ENCODE measurements around the gene KHNYN.
A peak's percentile ranks its signal among the peaks of the same experiment; 100 is the strongest.
"Not testable (repeated sequence)": the region's sequence is repeated elsewhere in the genome, so short reads cannot be mapped to it uniquely, and the experiment has no call there.

The KHNYN gene

DNA sequence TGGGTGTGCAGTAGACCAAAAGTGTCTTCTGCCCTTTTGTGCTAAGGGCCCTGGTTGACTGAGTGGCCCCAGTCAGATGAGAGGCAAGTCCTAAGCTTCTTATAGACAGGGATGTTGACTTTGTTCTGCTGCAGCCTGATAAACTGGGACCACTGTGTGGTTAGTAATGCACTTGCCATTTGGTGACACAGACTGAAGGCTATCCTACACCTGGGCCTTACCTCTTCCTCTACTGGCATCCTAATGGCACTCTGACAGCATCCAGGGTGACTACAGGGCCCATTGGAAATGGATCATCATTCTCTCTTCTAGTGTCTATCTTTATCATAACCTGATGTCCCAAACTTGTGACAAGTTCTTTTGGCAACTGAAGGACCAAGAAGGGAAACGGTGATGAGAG is 9.5 kb downstream of the KHNYN start:
- DNase-seq, result no peak

DNA sequence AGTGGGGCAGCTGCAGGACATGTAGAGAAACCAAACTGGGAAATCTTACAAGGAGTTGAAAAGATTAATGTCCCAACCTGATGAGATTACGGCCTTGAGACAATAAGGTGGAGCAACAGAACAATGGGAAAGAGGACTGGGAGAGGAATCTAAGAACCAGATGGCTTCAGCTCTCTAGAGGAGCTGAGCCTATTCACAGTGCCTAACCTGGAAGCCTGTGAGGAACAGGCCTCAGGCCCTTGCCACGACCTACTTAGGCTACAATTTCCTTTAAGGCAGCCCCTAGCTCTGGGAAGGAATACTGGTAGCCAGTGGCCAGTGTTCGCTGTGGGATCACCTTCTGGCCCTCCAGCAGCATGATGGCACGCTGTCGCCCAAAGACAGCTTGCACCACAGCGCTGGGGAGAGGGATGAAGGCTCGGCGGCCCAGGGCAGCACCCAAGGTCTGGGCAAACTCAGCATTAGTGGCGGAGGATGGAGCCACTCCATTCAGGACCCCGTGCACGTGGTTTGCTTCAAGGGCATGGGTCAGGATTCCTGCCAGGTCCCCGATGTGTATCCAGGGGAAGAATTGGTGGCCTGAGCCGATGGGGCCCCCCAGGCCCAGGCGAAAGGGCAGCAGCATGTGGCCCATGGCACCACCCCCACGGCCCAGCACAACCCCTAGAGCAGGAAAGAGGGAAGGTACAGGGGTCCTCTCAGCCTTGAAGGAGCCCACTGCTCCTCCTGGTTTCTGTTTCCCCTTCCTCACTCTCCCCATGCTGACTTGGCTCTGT is 10.3 kb downstream of the KHNYN start:
- DNase-seq, result no peak

DNA sequence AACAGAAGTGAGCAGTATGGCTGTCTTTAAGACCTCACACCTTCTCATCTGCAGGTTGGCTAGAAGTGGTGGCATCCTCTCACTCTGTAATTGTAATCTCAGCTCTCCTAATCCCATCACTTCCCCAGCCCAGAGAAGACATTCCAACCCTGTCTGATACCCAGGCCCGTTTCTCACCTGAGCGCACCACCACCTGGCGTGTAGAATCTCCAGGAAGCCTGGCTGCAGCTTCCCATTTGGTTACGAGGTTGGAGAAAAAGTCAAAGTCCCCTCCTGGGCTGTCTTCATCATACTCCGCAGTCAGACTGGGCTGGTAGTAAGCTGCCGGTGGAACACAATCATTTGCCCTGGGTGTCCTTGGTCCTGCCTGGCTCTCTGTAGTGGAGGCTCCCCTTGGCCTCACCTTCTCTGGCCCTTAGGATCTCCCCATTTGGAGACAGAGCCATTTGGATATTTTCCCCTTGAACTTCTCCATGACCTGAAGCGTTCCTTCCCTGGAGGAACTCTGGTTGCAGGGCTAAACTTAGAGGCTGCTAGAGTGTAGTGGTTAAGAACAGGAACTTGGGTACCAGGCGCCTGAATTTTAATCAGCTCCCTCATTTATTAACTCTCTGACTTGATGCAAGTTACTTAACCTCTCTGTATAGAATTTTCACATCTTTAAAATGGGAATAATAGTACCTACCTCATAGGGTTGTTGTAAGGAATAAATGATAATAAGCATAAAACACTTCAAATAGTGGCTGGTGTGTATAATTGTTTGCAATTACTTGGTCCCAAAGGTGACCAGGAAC is 11.0 kb downstream of the KHNYN start:
- no peak for DNase-seq

DNA sequence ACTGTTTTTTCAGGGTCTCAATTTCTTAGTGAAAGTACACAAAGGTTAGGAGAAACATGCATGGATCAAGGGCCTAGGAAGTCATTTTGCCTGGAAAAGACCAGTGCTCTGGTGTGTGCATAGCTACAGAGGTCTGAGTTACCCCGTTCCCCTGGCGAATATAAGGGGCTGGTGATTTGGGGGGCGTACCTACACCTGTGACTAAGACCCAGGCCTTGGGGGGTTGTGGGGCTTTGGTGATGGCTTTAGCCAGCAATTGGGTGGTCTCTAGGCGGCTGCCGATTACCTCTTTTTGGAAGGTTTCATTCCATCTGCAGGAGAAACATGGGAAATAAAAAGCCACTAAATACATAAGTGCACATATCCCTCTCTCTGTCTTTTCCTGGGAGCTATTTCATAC is 11.7 kb downstream of the KHNYN start:
- no peak for DNase-seq

DNA sequence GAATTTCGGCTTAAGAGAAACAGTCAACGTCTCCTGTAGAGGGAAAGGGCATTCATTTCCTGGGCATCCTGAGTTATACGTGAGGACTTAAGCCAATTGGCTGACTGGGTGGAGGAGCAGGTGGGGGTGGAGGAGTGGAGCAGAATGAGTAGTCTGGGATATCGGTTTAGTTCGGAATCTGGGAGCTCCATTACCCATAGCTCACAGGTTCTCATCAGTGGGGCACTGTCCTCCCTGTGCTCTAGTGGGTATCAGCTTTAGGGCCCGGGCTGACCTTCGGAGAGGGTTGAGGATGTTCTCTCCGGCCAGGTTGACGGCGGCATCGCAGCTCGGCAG is 12.1 kb downstream of the KHNYN start:
- DNase-seq, result peak; percentile 74

DNA sequence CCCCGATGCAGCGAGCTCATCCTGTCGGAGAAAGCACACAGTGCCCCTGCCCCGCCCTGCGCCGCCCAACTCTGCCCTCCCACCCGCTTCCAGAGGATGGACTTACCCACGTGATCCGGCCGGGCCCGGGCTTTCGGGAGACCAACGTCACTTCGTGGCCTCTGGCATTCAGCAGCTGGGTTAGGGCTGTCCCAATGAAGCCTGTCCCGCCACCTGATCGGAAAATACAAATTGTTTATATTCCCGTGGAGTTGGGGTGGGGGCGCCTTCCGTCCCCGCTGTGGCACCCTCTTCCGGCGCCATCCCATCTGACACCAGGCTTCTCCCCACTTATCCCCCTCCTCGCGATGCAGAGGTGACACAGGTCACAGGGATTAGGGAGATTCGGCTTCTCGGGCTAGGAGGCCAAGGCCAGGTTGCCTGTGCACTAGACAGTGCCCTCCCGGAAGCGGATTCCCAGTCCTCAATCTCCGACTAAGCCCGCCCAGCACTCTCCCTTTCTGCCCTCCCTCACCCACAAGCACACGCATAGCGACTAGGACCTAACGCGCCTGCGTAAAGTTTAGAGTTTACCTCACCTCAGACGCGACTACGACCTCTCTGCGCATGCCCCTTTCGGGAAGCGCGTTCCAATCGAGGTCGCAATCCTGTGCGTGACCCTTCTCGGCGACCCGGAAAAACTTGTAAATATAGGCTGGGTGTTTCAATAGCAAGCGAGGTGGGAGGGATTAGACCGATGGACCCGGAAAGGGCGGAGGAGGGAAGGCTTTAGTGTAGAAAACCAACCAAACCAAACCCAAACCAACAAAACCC is 12.7 kb downstream of the KHNYN start, which contains the start of gene SDR39U1:
SDR39U1 (minus strand) TSS at position 537 of the 813 bp plus-strand sequence; CDS start at position 530, 7 bp downstream.
- peak; percentile 99 for DNase-seq

DNA sequence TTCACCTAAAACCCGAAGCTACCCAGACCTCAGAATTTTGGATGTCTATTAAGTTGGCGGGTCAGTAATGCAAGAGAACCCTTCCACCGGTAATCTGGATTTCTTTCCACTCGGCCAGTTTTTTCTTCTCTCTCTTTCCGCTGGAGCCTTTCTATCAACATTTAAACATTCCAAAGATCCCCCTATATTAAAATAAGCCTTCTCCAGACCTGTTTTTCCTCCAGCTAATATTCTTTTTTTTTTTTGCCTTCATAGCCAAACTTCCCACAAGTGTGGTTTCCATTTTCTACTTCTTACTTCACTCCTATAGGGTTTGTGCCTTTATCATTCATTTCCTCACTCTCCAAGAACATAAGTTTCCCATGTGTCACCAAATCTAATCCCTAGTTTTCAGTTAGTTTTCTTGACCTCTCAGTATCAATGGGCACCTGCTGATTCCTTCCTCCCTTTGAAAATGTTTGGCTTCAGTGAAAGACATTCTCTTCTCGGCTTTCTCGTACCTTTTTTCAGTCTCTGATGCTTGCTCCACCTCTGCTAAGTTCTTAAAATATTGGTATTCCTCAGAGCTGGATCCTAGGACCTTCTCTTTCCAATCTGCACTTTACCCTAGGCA is 13.4 kb downstream of the KHNYN start:
- DNase-seq, result no peak

DNA sequence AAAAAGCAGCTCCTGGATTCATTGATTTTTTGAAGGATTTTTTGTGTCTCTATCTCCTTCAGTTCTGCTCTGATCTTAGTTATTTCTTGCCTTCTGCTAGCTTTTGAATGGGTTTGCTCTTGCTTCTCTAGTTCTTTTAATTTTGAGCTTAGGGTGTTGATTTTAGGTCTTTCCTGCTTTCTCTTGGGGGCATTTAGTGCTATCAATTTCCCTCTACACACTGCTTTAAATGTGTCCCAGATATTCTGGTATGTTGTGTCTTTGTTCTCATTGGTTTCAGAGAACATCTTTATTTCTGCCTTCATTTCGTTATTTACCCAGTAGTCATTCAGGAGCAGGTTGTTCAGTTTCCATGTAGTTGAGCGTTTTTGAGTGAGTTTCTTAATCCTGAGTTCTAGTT is 21.1 kb downstream of the KHNYN start:
- DNase-seq, result not testable (repeated sequence)

DNA sequence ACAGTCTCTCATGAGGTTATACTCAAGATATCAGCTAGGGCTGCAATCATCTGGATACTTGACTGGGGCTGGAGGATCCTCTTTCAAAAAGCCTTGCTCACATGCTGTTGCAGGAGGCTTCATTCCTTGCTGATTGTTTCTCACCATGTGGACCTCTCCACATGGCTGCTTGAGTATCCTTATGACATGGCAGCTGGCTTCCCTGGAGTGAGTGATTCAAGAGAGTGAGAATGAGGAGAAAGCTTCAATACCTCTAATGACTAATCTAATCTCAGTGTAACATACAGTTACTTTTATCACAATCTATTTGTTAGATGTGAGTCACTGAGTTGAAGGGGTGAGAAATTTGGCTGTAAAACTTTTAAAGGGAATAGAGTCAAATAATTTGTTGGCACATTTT is 27.2 kb downstream of the KHNYN start:
- DNase-seq, result no peak

DNA sequence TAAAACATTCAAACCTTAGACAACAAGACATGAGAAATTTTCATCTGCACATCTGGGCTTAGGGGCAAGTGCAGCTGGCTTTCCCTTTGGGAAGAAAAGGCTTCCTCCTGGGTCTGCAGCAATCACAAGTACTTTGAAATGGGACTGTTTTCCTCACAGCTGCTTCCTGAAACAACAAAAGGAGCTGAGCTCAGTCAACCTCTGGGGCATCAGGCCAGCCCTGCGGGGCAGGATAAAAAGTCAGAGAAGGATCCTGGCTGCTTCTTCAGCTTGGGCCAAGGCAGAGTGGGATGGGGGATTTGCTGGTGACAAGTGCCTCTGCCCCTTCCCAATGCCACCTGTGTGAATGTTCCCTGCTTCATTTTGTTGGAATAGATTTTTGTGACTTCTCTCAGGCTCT is 29.0 kb downstream of the KHNYN start:
- DNase-seq, result no peak

DNA sequence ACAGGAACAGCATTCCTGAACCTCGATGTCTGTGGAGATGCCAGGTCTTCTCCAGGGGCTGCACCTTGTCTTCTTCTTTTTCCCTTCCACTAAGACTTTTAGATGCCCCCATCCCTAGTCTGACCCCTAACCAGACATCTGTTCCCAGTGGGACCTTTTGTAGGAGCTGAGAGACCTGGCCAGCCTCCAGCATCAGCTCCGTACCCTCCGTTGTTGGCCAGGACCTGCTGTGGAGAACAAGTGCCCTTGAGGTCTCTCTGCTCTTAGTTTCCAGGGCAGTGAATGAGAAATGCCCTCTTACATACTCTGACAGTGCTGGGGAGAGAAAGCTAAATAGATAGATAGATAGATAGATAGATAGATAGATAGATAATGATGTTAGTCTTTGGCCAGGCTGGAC is 29.6 kb downstream of the KHNYN start:
- DNase-seq, result no peak

DNA sequence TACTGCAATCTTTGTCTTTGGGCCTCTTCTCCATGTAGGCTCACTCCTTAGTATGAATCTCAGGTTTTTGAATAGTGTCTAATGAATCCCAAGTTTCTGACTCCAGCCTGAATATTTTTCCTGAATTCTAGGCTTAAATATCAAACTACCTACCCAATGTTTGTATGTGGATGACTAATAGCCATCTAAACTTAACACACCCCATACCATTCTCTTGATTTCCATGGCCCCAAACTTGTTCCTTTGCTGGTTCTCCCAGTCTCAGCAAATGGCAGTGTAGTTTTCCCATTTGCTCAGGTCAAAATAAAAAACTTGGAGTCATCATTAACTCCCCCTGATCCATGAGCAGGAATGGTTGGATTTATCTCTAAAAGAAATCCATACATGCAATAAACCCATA is 31.6 kb downstream of the KHNYN start:
- DNase-seq, result no peak

DNA sequence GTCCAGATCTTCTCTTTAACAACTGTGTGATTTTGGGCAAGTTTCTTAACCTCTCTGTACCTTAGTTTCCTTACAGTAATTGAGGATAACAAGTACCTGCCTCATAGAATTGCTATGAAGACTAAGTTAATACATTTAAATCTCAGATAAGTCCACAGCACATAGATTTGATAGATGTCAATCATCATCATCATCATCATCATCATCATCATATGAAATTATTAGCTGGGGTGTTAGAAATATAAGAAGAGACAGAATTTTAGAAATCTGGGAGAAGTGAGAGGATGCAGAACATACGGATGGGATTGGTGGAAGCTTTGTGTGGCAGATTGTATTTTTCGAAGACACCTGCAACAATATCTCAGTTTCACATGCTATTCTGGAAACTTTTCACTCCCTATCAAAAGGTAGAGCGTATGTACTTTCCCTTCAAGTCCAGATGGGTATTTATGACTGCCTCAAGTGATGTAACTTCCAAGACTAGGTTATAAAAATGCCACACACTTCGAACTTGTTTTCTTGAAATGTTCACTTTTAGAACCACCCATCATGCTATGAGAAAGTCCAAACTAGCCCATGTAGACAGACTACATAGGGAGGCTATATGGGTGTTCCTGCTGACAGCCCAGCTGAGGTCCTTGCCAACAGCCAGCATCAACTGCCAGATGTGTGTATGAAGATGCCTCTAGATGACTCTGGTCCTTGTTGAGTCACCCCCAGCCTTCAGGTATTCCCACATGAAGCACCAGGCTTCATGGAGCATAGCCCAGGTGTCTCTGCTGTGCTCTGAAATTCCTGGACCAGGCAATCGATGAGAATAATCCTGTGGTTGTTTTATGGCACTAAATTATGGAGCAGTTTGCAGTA is 33.5 kb downstream of the KHNYN start:
- DNase-seq, result no peak

DNA sequence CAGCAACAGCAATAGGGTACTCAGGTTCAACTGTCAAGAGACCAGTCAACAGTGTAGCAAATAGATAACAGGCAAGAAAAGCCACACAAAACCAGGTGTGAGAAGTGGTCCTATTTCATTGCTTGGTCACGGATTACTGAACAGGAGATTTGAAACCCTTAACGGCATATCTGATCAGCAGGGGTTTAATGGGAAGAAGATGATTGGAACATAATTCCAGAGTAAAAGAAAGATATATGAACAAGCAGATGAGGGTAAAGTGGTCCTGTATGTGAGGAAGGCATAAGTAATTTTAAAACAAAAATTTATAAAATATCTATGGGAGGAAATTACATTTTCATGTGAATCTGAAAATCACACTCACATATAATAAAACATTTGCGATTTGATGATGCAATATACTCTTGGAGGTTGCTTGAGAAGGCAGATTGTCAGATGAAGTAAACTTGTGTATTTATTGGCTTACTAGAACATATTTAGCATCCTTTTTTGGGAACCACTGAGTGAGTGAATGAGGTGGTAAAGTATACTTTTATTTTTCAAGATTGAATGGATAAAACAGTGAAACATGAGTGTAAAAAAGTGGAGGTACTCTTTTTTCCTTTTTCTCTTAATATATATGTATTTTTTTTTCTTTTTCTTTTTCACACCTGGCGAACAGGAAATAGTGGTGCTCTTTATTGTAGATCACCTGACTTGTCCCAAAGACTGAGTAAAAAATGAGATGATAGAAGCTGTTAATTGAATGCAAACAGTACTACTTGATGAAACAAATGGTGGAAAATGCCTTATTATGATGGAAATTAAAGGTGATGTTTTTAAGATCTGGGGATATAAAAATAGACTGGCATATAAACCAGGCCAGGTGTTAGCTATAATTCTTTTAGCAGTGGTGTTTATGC is 34.4 kb downstream of the KHNYN start:
- no peak for DNase-seq

DNA sequence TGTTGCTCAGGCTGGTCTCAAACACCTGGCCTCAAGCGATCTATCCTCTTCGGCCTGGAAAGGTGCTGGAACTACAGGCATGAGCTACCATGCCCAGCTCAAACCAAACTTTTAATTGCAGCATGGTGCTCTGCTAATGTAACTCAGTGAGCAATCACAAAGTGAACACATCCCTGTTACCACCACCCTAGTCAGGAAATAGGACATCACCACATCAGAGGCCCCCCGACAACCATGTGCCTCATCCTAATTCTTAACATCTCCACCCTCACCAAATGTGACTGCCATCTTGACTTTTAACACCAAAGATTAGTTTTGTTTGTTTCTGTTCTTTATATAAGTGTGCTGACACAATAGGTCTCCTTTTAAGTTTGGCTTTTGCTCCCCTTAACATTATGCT is 35.6 kb downstream of the KHNYN start:
- DNase-seq, result no peak

DNA sequence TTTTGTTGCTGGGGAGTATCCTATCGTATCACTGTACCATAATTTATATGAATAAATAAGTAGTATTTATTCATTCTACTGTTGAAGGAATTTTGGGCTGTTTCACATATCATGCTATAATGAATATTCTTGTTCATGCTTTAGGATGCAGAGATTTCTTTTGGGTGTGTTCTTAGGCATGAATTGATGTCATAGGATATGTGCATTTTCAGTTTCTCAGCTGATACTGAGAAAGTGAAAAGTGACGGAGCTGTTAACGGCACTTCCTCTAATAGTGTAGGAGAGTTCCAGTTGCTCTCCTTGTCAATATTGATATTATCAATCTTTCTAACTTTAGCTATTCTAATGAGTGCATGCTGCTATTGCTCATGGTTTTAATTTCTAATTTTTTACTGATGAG is 36.1 kb downstream of the KHNYN start:
- no peak for DNase-seq

DNA sequence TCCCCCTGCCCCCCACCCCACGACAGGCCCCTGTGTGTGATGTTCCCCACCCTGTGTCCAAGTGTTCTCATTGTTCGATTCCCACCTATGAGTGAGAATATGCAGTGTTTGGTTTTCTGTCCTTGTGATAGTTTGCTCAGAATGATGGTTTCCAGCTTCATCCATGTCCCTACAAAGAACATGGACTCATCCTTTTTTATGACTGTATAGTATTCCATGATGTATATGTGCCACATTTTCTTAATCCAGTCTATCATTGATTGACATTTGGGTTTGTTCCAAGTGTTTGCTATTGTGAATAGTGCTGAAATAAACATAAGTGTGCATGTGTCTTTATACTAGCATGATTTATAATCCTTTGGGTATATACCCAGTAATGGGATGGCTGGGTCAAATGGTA is 40.7 kb downstream of the KHNYN start:
- DNase-seq, result not testable (repeated sequence)

DNA sequence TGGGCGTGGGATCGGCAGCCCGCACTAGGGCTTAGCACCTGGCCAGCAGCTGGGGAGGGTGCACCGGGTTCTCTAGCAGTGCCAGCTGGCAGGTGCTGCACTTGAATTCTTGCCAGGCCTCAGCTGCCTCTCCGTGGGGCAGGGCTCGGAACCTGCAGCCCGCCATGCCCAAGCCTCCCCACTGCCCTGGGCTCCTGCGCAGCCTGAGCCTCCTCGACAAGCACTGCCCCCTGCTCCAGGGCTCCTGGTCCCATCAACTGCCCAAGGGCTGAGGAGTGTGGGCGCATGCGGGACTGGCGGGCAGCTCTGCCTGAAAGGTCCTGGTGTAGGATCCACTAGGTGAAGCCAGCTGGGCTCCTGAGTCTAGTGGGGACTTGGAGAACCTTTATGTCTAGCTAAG is 43.5 kb downstream of the KHNYN start:
- DNase-seq, result no peak

DNA sequence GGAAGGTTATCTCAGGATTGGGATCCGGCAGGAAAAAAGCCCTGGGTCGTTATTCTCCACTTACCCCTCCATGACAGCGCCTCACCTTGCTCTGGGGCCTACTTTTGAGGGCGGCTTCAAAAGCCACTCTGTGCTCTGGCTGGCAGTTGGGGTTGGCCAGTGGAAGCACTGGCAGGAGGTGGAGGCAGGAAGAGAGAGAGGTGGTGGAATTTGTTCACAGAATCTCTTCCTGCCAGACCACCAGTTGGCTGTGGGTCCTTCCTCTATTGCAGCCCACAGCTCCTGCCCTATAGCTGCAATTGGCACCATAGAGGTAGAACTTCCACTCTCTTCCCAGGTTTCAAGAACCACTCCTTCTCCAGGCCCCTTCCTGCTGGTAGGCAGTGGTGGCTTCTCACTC is 45.5 kb downstream of the KHNYN start:
- DNase-seq, result no peak

DNA sequence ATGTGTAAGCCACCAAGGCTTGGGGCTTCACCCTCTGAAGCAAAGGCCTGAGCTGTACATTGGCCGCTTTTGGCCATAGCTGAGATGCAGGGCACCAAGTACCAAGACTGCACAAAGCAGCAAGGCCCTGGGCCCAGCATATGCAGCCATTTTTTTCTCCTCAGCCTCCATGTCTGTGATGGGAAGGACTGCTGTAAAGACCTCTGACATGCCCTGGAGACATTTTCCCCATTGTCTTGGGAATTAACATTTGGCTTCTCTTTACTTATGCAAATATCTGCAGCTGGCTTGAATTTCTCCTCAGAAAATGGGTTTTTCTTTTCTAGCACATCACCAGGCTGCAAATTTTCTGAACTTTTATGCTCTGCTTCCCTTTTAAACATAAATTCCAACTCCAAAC is 50.2 kb downstream of the KHNYN start:
- not testable (repeated sequence) for DNase-seq
